Measurements from ENCODE around the gene CENPX. TPM values are rescaled to one million over a fixed set of nuclear protein-coding genes. Genes with fewer than 3 reads are reported as not detected.
A peak's percentile ranks its signal among the peaks of the same experiment; 100 is the strongest.

The CENPX gene
- total and polyA plus RNA-seq, 2 of the 13 experiments (the other 11 are each of a cell fraction or from before 2014, with no cell fraction given), result 92.7 to 170 TPM

GRCh38 chr17:82065638-82066303 is 43.1 kb upstream of the CENPX start, which contains the start of gene DUS1L (continued):
- TF ChIP-seq AFF4 (CRISPR knock-in tag; IDR thresholded peaks at IDR 0.05) (0 out of 2 replicates have a peak, but pooled peaks have one; percentile 1), ZFP82 (CRISPR knock-in tag; IDR thresholded peaks at IDR 0.05; ENCODE audit: borderline replicate concordance) (no peak; the same call in 1 of the 2 replicates), WIZ (CRISPR knock-in tag; IDR thresholded peaks at IDR 0.05) (no peak), GPN1 (CRISPR knock-in tag; IDR thresholded peaks at IDR 0.05; ENCODE audit: borderline replicate concordance) (0 out of 2 replicates have a peak, but pooled peaks have one; percentile 24), EZH2 (conservative IDR thresholded peaks at IDR 0.05; ENCODE audit: low read depth, low read length) (no peak), ZNF746 (CRISPR knock-in tag; IDR thresholded peaks at IDR 0.05) (no peak; the same call in 1 of the 2 replicates), THAP7 (CRISPR knock-in tag; IDR thresholded peaks at IDR 0.05) (peak; percentile 85; the same call in 1 of the 2 replicates), ETV6 (CRISPR knock-in tag; conservative IDR thresholded peaks at IDR 0.05) (peak; percentile 95; the same call in 1 of the 2 replicates), ISX (CRISPR knock-in tag; conservative IDR thresholded peaks at IDR 0.05) (no peak), ZNF883 (CRISPR knock-in tag; IDR thresholded peaks at IDR 0.05; ENCODE audit: not compliant biosample characterization) (peak; percentile 69), ZBTB7A (CRISPR knock-in tag; IDR thresholded peaks at IDR 0.05) (peak; percentile 90), PHF8 (CRISPR knock-in tag; IDR thresholded peaks at IDR 0.05) (peak; percentile 89), ZNF513 (CRISPR knock-in tag; conservative IDR thresholded peaks at IDR 0.05) (no peak), ZNF234 (CRISPR knock-in tag; conservative IDR thresholded peaks at IDR 0.05) (0 out of 2 replicates have a peak, but pooled peaks have one; percentile 47), FOSL1 (CRISPR knock-in tag; IDR thresholded peaks at IDR 0.05; ENCODE audit: borderline replicate concordance) (no peak), CERS6 (CRISPR knock-in tag; IDR thresholded peaks at IDR 0.05) (peak; percentile 72; the same call in 1 of the 2 replicates), HMGXB3 (CRISPR knock-in tag; IDR thresholded peaks at IDR 0.05; ENCODE audit: borderline replicate concordance) (peak; percentile 86)

All from HepG2 (cell line).